ENCODE data around the gene SLC16A4.

GRCh38 chr1:110430901-110431300, 40.1 kb upstream of the SLC16A4 start:
- TF ChIP-seq CTCF (conservative IDR thresholded peaks at IDR 0.05; ENCODE audit: low read depth, low read length) (no peak), EZH2 (IDR thresholded peaks at IDR 0.05; ENCODE audit: low read length, unreplicated experiment) (no peak)

Data from PC-3 (cell line).